ENCODE measurements around the gene FBXL19.

DNA sequence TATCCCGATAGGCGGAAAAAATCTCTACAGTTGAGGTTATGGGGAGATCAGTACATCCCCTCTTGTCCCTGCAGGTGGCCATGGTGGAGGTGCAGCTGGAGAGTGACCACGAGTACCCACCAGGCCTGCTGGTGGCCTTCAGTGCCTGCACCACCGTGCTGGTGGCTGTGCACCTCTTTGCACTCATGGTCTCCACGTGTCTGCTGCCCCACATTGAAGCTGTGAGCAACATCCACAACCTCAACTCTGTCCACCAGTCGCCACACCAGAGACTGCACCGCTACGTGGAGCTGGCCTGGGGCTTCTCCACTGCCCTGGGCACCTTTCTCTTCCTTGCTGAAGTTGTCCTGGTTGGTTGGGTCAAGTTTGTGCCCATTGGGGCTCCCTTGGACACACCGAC, 29.7 kb downstream of the FBXL19 start:
- TF ChIP-seq ZNF556 (CRISPR knock-in tag; IDR thresholded peaks at IDR 0.05; ENCODE audit: borderline replicate concordance) (no peak), ZBTB43 (CRISPR knock-in tag; conservative IDR thresholded peaks at IDR 0.05) (no peak), CEBPB (IDR thresholded peaks at IDR 0.05; ENCODE audit: borderline replicate concordance, low read depth, low read length) (no peak)

Data from HepG2 (cell line).